GM18505 (cell line): Measurements from ENCODE around the gene FAM241B.

Experiments
- ATAC-seq: cut with Tn5 transposase; IDR thresholded peaks from one replicate; pipeline ENCODE4 v1.9.1; 2021; ENCODE audit not compliant: unreplicated experiment
- POLR2A ChIP-seq: IDR thresholded peaks from 4 replicates; pipeline ENCODE4 v1.6.1; 2011; ENCODE audit warnings: borderline replicate concordance; ENCODE audit not compliant: insufficient read depth, insufficient read length; ENCODE audit errors: extremely low read depth

The FAM241B gene

GRCh38 chr10:69647819-69648218, 17.8 kb downstream of the FAM241B start:
- no peak for TF ChIP-seq POLR2A
- no peak for ATAC-seq

- TF ChIP-seq POLR2A = no peak
- no peak for ATAC-seq
These were observed 18.4 kb downstream of the FAM241B start for GRCh38 chr10:69648461-69648860.

- TF ChIP-seq POLR2A = no peak
- ATAC-seq = no peak
These were observed 19.9 kb downstream of the FAM241B start for GRCh38 chr10:69649786-69650550.

- ATAC-seq = no peak
- TF ChIP-seq POLR2A = no peak
These were observed 20.7 kb downstream of the FAM241B start for GRCh38 chr10:69650589-69651261.

GRCh38 chr10:69651362-69651761, 21.3 kb downstream of the FAM241B start:
- ATAC-seq = no peak
- TF ChIP-seq POLR2A = no peak

GRCh38 chr10:69652111-69652856, 22.2 kb downstream of the FAM241B start:
- no peak for TF ChIP-seq POLR2A
- no peak for ATAC-seq

GRCh38 chr10:69652857-69653199, 22.8 kb downstream of the FAM241B start:
- no peak for TF ChIP-seq POLR2A
- no peak for ATAC-seq

GRCh38 chr10:69653561-69653960, 23.5 kb downstream of the FAM241B start:
- no peak for TF ChIP-seq POLR2A
- ATAC-seq = no peak

- ATAC-seq = no peak
- no peak for TF ChIP-seq POLR2A
These were observed 25.2 kb downstream of the FAM241B start for GRCh38 chr10:69655124-69655867.

GRCh38 chr10:69655868-69656555, 26.0 kb downstream of the FAM241B start:
- no peak for TF ChIP-seq POLR2A
- ATAC-seq = no peak

GRCh38 chr10:69656742-69657269, 26.8 kb downstream of the FAM241B start:
- TF ChIP-seq POLR2A = no peak
- ATAC-seq = no peak

GRCh38 chr10:69657430-69657829, 27.4 kb downstream of the FAM241B start:
- no peak for ATAC-seq
- no peak for TF ChIP-seq POLR2A
